Endometrial microvascular endothelial cells (primary cell): ENCODE data around the gene HHATL. TPM values are rescaled to one million over a fixed set of nuclear protein-coding genes. Genes with fewer than 3 reads are reported as not detected.

Source experiments
- in situ Hi-C: cut with HindIII; loops from 2 replicates; pipeline ENCODE4 v1.10.0; 2017; ENCODE audit warnings: low sequenced_read_pairs, low pct_unique_long_range_greater_than_20kb; ENCODE audit errors: inconsistent ontology term
- total RNA-seq: library from RNA; depleted of rRNA; stranded (reverse); fragments of >200 nt; gene quantifications from one replicate; pipeline ENCODE4 v1.2.3, GENCODE V29; 2015; ENCODE audit errors: inconsistent ontology term

Gene HHATL
- total RNA-seq, 1 donor from 2014 or later: not detected

GRCh38 chr3:42702982-42703694, 540 bp upstream of the HHATL start:
- in situ Hi-C loops: no loop called here

- in situ Hi-C loops: no loop called here
These were observed 1.1 kb downstream of the HHATL start for GRCh38 chr3:42701371-42702065.

- in situ Hi-C loops: no loop called here
These were observed 2.0 kb downstream of the HHATL start for GRCh38 chr3:42700366-42701288.

- in situ Hi-C loops: no loop called here
These were observed 3.1 kb downstream of the HHATL start for GRCh38 chr3:42699511-42699971.

- in situ Hi-C loops: no loop called here
These were observed 3.7 kb downstream of the HHATL start for GRCh38 chr3:42698911-42699230.

- in situ Hi-C loops: no loop called here
These were observed 4.2 kb downstream of the HHATL start for GRCh38 chr3:42698216-42698910.

GRCh38 chr3:42697289-42698051, 5.1 kb downstream of the HHATL start:
- in situ Hi-C loops: no loop called here

GRCh38 chr3:42696356-42697288, 6.0 kb downstream of the HHATL start:
- in situ Hi-C loops: no loop called here

GRCh38 chr3:42694366-42694765, 8.2 kb downstream of the HHATL start:
- in situ Hi-C loops: no loop called here

GRCh38 chr3:42693530-42693930, 9.1 kb downstream of the HHATL start:
- in situ Hi-C loops: no loop called here

- in situ Hi-C loops: no loop called here
These were observed 9.7 kb downstream of the HHATL start for GRCh38 chr3:42692667-42693529.

GRCh38 chr3:42691816-42692666, 10.6 kb downstream of the HHATL start:
- in situ Hi-C loops: no loop called here

GRCh38 chr3:42690766-42691680, 11.6 kb downstream of the HHATL start:
- in situ Hi-C loops: no loop called here

- in situ Hi-C loops: no loop called here
These were observed 12.4 kb downstream of the HHATL start for GRCh38 chr3:42690191-42690590.
